Prostate gland (tissue), 2 donors: ENCODE measurements around the gene MORN3.

Experiments used
- CTCF ChIP-seq, 4 experiments: fragments of 200-600 bp in 2 of 4; fragments of 450-650 bp in 2 of 4; sonication (generic) in 2 of 4; IDR thresholded peaks; 1 replicate in 3 of 4; 2 replicates in 1 of 4; pipeline ENCODE4 v1.5.1; 2016 to 2019; ENCODE audit warnings: antibody characterized with exemption in 4 of 4, mild to moderate bottlenecking in 2 of 4, moderate library complexity in 2 of 4
- POLR2A ChIP-seq: fragments of 450-650 bp; IDR thresholded peaks from one replicate; pipeline ENCODE4 v1.6.1; 2016; ENCODE audit warnings: antibody characterized with exemption, mild to moderate bottlenecking

GRCh38 chr12:121651320-121651719 is 18.1 kb downstream of the MORN3 start:
- TF ChIP-seq CTCF (IDR thresholded peaks at IDR 0.05) (no peak), POLR2A (no peak)
